ENCODE results near the gene MRPS18A. TPM values are rescaled to one million over a fixed set of nuclear protein-coding genes. Genes with fewer than 3 reads are reported as not detected.

Gene MRPS18A
- total RNA-seq, 1 donor from 2014 or later, result 79.5 TPM

GRCh38 chr6:43720999-43721398 is 33.4 kb upstream of the MRPS18A start:
- Histone ChIP-seq H3K36me3 (ENCODE audit: control insufficient read depth, insufficient read depth, low read length) (no peaks in the 10 kb centered on the region), H3K4me3 (ENCODE audit: low read depth, low read length) (no peak overlapping the region), H3K27me3 (ENCODE audit: control insufficient read depth, insufficient read depth, low read length) (peaks cover 3% of the 10 kb centered on the region)
- FAIRE-seq, result no peak
- TF ChIP-seq CTCF (IDR thresholded peaks at IDR 0.05; ENCODE audit: insufficient read depth, low read length, severe bottlenecking), result no peak
- DNase-seq (ENCODE audit: low read depth), result no peak

- DNase-seq (ENCODE audit: low read depth), result no peak
- TF ChIP-seq CTCF (IDR thresholded peaks at IDR 0.05; ENCODE audit: insufficient read depth, low read length, severe bottlenecking), result no peak
- no peak for FAIRE-seq
- Histone ChIP-seq H3K4me3 (ENCODE audit: low read depth, low read length) (no peak overlapping the region), H3K27me3 (ENCODE audit: control insufficient read depth, insufficient read depth, low read length) (peaks cover 3% of the 10 kb centered on the region), H3K36me3 (ENCODE audit: control insufficient read depth, insufficient read depth, low read length) (no peaks in the 10 kb centered on the region)
These were observed 31.9 kb upstream of the MRPS18A start for GRCh38 chr6:43719511-43719910.

- Histone ChIP-seq H3K27me3 (ENCODE audit: control insufficient read depth, insufficient read depth, low read length) (peaks cover 3% of the 10 kb centered on the region), H3K4me3 (ENCODE audit: low read depth, low read length) (no peak overlapping the region), H3K36me3 (ENCODE audit: control insufficient read depth, insufficient read depth, low read length) (no peaks in the 10 kb centered on the region)
- DNase-seq (ENCODE audit: low read depth) (no peak), FAIRE-seq (no peak)
- TF ChIP-seq CTCF (IDR thresholded peaks at IDR 0.05; ENCODE audit: insufficient read depth, low read length, severe bottlenecking), result no peak
These were observed 31.0 kb upstream of the MRPS18A start for GRCh38 chr6:43718387-43719105.

GRCh38 chr6:43717822-43718221 is 30.2 kb upstream of the MRPS18A start:
- Histone ChIP-seq H3K4me3 (ENCODE audit: low read depth, low read length) (no peak overlapping the region), H3K36me3 (ENCODE audit: control insufficient read depth, insufficient read depth, low read length) (no peaks in the 10 kb centered on the region), H3K27me3 (ENCODE audit: control insufficient read depth, insufficient read depth, low read length) (peaks cover 3% of the 10 kb centered on the region)
- DNase-seq (ENCODE audit: low read depth) (no peak), FAIRE-seq (no peak)
- no peak for TF ChIP-seq CTCF (IDR thresholded peaks at IDR 0.05; ENCODE audit: insufficient read depth, low read length, severe bottlenecking)

- TF ChIP-seq CTCF (IDR thresholded peaks at IDR 0.05; ENCODE audit: insufficient read depth, low read length, severe bottlenecking), result no peak
- no peak for FAIRE-seq
- H3K4me3 ChIP-seq (ENCODE audit: low read depth, low read length), result no peak overlapping the region
- peaks cover 3% of the 10 kb centered on the region for H3K27me3 ChIP-seq (ENCODE audit: control insufficient read depth, insufficient read depth, low read length)
- no peaks in the 10 kb centered on the region for H3K36me3 ChIP-seq (ENCODE audit: control insufficient read depth, insufficient read depth, low read length)
- DNase-seq (ENCODE audit: low read depth), result no peak
These were observed 29.8 kb upstream of the MRPS18A start for GRCh38 chr6:43717389-43717788.

- Histone ChIP-seq H3K4me3 (ENCODE audit: low read depth, low read length) (no peak overlapping the region), H3K36me3 (ENCODE audit: control insufficient read depth, insufficient read depth, low read length) (no peaks in the 10 kb centered on the region), H3K27me3 (ENCODE audit: control insufficient read depth, insufficient read depth, low read length) (peaks cover 3% of the 10 kb centered on the region)
- no peak for TF ChIP-seq CTCF (IDR thresholded peaks at IDR 0.05; ENCODE audit: insufficient read depth, low read length, severe bottlenecking)
- FAIRE-seq (no peak), DNase-seq (ENCODE audit: low read depth) (no peak)
These were observed 28.5 kb upstream of the MRPS18A start for GRCh38 chr6:43716099-43716498.

Measured in bronchial epithelial cell (primary cell).